HT-29 (cell line): Measurements from ENCODE around the gene NHSL1. TPM values are rescaled to one million over a fixed set of nuclear protein-coding genes. Genes with fewer than 3 reads are reported as not detected.

Experiments
- DNase-seq: peaks from one replicate; pipeline ENCODE4 v3.0.0-alpha.2; 2015; ENCODE audit warnings: low spot score
- total RNA-seq: library from RNA; depleted of rRNA; stranded (reverse); fragments of >200 nt; shearing (Covaris generic); gene quantifications from 2 replicates; pipeline ENCODE4 v1.2.3, GENCODE V29; 2014; rRNA removed

The NHSL1 gene
- 14.1 and 15.6 TPM in 2 replicates for total RNA-seq

- no peak for DNase-seq
Observed at GRCh38 chr6:138499303-138500018, at the start of gene NHSL1. TSS of gene NHSL1 (minus strand) at chr6:138499494. CDS start at chr6:138499290, 204 bp downstream.

GRCh38 chr6:138546733-138547185 is 47.5 kb upstream of the NHSL1 start:
- no peak for DNase-seq

- DNase-seq: no peak
Observed at GRCh38 chr6:138545621-138545980, 46.3 kb upstream of the NHSL1 start.

- no peak for DNase-seq
Observed at GRCh38 chr6:138544501-138544900, 45.2 kb upstream of the NHSL1 start.

- no peak for DNase-seq
Observed at GRCh38 chr6:138543657-138544056, 44.4 kb upstream of the NHSL1 start.

- DNase-seq: no peak
Observed at GRCh38 chr6:138541823-138542481, 42.7 kb upstream of the NHSL1 start.

- DNase-seq: no peak
Observed at GRCh38 chr6:138540468-138540867, 41.2 kb upstream of the NHSL1 start.

- DNase-seq: no peak
Observed at GRCh38 chr6:138539876-138540275, 40.6 kb upstream of the NHSL1 start.

- DNase-seq: no peak
Observed at GRCh38 chr6:138538390-138539031, 39.2 kb upstream of the NHSL1 start.

GRCh38 chr6:138537106-138537505 is 37.8 kb upstream of the NHSL1 start:
- no peak for DNase-seq

GRCh38 chr6:138535728-138536455 is 36.6 kb upstream of the NHSL1 start:
- no peak for DNase-seq

- no peak for DNase-seq
Observed at GRCh38 chr6:138533667-138534066, 34.4 kb upstream of the NHSL1 start.

- no peak for DNase-seq
Observed at GRCh38 chr6:138531387-138531786, 32.1 kb upstream of the NHSL1 start.

- DNase-seq: no peak
Observed at GRCh38 chr6:138529478-138529877, 30.2 kb upstream of the NHSL1 start.

GRCh38 chr6:138528956-138529355 is 29.7 kb upstream of the NHSL1 start:
- DNase-seq: no peak

GRCh38 chr6:138528137-138528536 is 28.8 kb upstream of the NHSL1 start:
- DNase-seq: no peak

- no peak for DNase-seq
Observed at GRCh38 chr6:138527411-138528088, 28.3 kb upstream of the NHSL1 start.

- DNase-seq: no peak
Observed at GRCh38 chr6:138526822-138527235, 27.5 kb upstream of the NHSL1 start.

GRCh38 chr6:138525355-138525754 is 26.1 kb upstream of the NHSL1 start:
- DNase-seq: no peak

- no peak for DNase-seq
Observed at GRCh38 chr6:138524526-138524925, 25.2 kb upstream of the NHSL1 start.
